Measurements from ENCODE around the gene LCLAT1. TPM values are rescaled to one million over a fixed set of nuclear protein-coding genes. Genes with fewer than 3 reads are reported as not detected.
"Not testable (repeated sequence)": the region's sequence is repeated elsewhere in the genome, so short reads cannot be mapped to it uniquely, and the experiment has no call there.

LCLAT1 gene
- total and polyA plus RNA-seq, 4 donors, result 2.3 to 22.3 (median 9.4) TPM

DNA sequence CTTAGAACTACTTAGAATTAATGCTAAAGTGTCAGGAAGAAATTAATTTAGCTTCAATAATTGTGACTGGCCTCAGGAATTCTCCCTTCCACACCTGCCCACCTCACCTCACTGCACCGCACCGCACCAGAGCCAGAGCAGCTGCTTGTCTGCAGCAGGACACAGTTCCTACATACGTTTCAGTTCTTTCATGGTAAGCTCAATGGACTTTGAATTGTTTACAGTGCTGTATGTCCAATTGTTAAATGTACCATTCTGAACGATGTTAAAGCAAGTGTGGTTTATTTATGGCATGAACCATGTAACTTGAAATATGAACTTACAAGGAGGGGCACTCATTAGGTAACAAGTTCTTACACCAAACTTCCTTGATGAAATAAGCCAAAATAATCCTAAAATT lies 196.0 kb downstream of the LCLAT1 start:
- intact Hi-C loops (cut with DNase I); ATAC-seq (ENCODE audit: low FRiP score): not testable (repeated sequence)
- 95% methylated on average over 3 of the region's 4 CpGs; no CpG with 5 or more reads in 1 of the 2 donors for WGBS, 2 donors

DNA sequence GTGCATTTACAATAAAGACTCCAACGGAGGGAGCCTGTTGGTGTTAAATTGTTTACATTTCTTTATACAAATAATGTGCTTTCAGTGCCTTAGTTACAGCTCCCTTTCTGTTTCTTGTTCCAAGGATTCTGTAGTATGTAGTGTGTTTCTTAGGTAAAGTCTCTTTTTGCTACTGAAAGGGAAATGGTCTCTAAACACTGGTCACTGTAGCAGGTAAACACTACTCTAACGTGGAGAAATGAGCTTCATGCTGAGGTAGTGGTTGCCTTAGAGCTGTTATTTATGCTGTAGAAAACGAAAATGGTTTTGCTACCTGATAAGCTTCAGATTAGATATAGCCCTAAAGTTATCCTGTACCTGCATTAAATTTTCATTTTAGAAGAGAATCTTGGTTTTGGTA lies 196.6 kb downstream of the LCLAT1 start:
- Histone ChIP-seq H3K27me3 (ENCODE audit: control insufficient read depth in 1 of 2, insufficient read depth in 2 of 2, low read length in 1 of 2) (no peaks in the 10 kb centered on the region), H3K36me3 (ENCODE audit: control insufficient read depth in 1 of 2, insufficient read depth in 2 of 2, low read length in 1 of 2) (peaks cover 0 to 1% of the 10 kb centered on the region in 2 donors), H3K4me3 (ENCODE audit: low read length in 2 of 2) (no peak overlapping the region), H3K9me3 (ENCODE audit: control insufficient read depth, low read length) (peaks cover 1% of the 10 kb centered on the region), H3K27ac (ENCODE audit: low read depth in 1 of 2, low read length in 2 of 2) (no peak overlapping the region), H3K4me1 (ENCODE audit: control insufficient read depth in 1 of 2, insufficient read depth in 2 of 2, low read length in 2 of 2) (no peaks in the 10 kb centered on the region)
- ATAC-seq (ENCODE audit: low FRiP score) (no peak), DNase-seq (no peak)
- intact Hi-C loops (cut with DNase I), result no loop called here
- WGBS, 2 donors, result 66 to 68% methylated on average over 3 of the region's 3 CpGs

More for the DNA sequence above, 196.0 kb downstream of the LCLAT1 start:
- H3K36me3 ChIP-seq (ENCODE audit: control insufficient read depth in 1 of 2, insufficient read depth in 2 of 2, low read length in 1 of 2); H3K27me3 ChIP-seq (ENCODE audit: control insufficient read depth in 1 of 2, insufficient read depth in 2 of 2, low read length in 1 of 2); H3K27ac ChIP-seq (ENCODE audit: low read depth in 1 of 2, low read length in 2 of 2); DNase-seq; H3K4me1 ChIP-seq (ENCODE audit: control insufficient read depth in 1 of 2, insufficient read depth in 2 of 2, low read length in 2 of 2); H3K9me3 ChIP-seq (ENCODE audit: control insufficient read depth, low read length); H3K4me3 ChIP-seq (ENCODE audit: low read length in 2 of 2): not testable (repeated sequence)

DNA sequence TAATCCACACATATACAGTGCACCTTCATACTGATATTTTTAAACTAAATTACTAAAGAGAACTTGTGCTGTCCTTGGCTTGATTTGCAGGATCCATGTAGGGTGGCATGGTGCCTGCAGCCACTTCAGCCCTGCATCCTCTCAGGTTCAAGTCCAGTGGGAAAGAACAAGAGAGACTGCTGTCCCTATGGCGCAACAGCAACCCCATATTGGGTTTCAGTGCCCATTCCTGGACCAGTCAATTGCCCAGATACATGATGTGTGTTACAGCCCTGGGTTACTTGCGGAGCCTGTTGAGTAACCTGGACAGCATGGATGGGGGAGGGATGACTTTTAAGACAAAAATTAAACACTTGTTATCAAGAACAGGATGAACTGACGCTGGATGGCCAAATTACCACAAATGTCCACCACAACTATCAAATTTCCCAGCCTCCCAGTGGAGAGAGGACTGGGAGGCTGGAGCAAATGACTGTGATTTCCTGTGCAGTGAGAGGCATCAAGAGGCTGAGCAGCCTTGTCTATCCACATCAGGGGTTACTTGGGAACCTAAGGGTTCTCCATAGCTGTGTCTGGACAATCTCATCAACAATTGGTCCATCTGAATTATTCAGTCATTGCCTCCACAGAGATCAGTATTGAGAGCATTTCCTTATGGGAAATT lies 198.2 kb downstream of the LCLAT1 start:
- intact Hi-C loops (cut with DNase I), result no loop called here
- DNase-seq, result no peak

DNA sequence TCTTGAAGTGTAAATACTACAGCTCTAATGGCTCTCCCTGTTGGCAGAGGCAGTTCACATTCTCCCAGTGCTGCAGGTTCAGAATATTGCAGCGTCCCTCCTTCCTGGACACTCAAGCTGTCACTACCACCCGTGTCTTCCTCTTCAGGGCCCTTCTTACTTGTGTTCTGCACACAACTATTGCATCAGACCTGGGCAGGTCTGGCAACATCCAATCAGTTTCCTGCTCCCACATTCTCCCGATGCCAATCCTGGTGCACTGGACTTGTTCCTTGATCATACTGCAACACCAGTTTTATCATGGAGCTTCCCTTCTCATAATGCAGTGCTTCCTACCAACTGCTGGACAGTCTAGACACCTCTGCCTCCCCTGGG lies 198.7 kb downstream of the LCLAT1 start:
- H3K9me3 ChIP-seq (ENCODE audit: control insufficient read depth, low read length), result peaks cover 1% of the 10 kb centered on the region
- no peak overlapping the region for H3K27ac ChIP-seq (ENCODE audit: low read depth in 1 of 2, low read length in 2 of 2)
- intact Hi-C loops (cut with DNase I), result no loop called here
- ATAC-seq (ENCODE audit: low FRiP score), result no peak
- no peaks in the 10 kb centered on the region for H3K36me3 ChIP-seq (ENCODE audit: control insufficient read depth in 1 of 2, insufficient read depth in 2 of 2, low read length in 1 of 2)
- H3K4me3 ChIP-seq (ENCODE audit: low read length in 2 of 2), result no peak overlapping the region
- H3K27me3 ChIP-seq (ENCODE audit: control insufficient read depth in 1 of 2, insufficient read depth in 2 of 2, low read length in 1 of 2), result no peaks in the 10 kb centered on the region
- no peaks in the 10 kb centered on the region for H3K4me1 ChIP-seq (ENCODE audit: control insufficient read depth in 1 of 2, insufficient read depth in 2 of 2, low read length in 2 of 2)
- DNase-seq, result no peak
- 90 to 95% methylated on average over 3 of the region's 3 CpGs for WGBS, 2 donors

More for the DNA sequence above, 198.2 kb downstream of the LCLAT1 start:
- Histone ChIP-seq H3K36me3 (ENCODE audit: control insufficient read depth in 1 of 2, insufficient read depth in 2 of 2, low read length in 1 of 2) (no peaks in the 10 kb centered on the region), H3K27ac (ENCODE audit: low read depth in 1 of 2, low read length in 2 of 2) (no peak overlapping the region), H3K27me3 (ENCODE audit: control insufficient read depth in 1 of 2, insufficient read depth in 2 of 2, low read length in 1 of 2) (no peaks in the 10 kb centered on the region), H3K4me1 (ENCODE audit: control insufficient read depth in 1 of 2, insufficient read depth in 2 of 2, low read length in 2 of 2) (no peaks in the 10 kb centered on the region), H3K4me3 (ENCODE audit: low read length in 2 of 2) (no peak overlapping the region), H3K9me3 (ENCODE audit: control insufficient read depth, low read length) (peaks cover 1% of the 10 kb centered on the region)
- no peak for ATAC-seq (ENCODE audit: low FRiP score)
- WGBS, 2 donors, result 99 to 100% methylated on average over 3 of the region's 3 CpGs

DNA sequence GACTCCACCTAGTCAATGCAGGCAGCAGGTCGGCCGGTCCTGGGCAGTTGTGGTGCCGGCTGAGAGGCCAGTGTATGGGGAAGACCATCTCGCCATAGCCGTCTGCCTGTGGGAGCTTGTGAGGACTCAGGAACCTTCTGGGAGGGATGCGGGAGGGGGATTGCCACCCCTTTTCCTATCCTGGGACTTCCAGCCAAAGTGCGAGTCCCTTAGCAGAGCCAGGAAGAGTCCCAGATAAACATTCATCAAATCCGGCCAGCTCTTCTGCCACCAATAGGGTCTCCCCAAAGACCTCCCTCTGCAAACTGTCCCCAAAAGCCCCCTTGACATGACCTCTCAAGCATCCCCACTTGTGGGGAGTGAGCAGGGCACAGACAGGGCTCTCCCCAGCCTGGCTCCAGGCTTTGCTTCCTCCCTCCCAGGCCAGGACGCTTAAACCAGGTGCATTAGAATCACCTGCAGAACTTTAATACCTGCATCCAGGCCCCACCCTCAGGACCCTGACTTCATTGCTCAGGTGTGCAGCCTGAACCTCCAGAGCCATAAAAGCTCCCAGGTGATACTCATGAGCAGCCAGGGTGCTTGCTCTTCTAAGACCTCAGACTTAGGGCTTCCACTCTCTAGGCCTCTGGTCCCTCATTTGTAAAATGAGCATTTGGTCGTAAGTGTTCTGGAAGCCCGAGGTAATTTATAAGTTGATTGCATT lies 200.9 kb downstream of the LCLAT1 start:
- H3K27ac ChIP-seq (ENCODE audit: low read depth in 1 of 2, low read length in 2 of 2), result no peak overlapping the region
- no peaks in the 10 kb centered on the region for H3K27me3 ChIP-seq (ENCODE audit: control insufficient read depth in 1 of 2, insufficient read depth in 2 of 2, low read length in 1 of 2)
- ATAC-seq (ENCODE audit: low FRiP score), result no peak
- no peaks in the 10 kb centered on the region for H3K4me1 ChIP-seq (ENCODE audit: control insufficient read depth in 1 of 2, insufficient read depth in 2 of 2, low read length in 2 of 2)
- no peak overlapping the region for H3K4me3 ChIP-seq (ENCODE audit: low read length in 2 of 2)
- H3K9me3 ChIP-seq (ENCODE audit: control insufficient read depth, low read length), result peaks cover 1% of the 10 kb centered on the region
- intact Hi-C loops (cut with DNase I), result no loop called here
- H3K36me3 ChIP-seq (ENCODE audit: control insufficient read depth in 1 of 2, insufficient read depth in 2 of 2, low read length in 1 of 2), result no peaks in the 10 kb centered on the region
- DNase-seq, result no peak
- 87 to 93% methylated on average over 11 of the region's 11 CpGs for WGBS, 2 donors

DNA sequence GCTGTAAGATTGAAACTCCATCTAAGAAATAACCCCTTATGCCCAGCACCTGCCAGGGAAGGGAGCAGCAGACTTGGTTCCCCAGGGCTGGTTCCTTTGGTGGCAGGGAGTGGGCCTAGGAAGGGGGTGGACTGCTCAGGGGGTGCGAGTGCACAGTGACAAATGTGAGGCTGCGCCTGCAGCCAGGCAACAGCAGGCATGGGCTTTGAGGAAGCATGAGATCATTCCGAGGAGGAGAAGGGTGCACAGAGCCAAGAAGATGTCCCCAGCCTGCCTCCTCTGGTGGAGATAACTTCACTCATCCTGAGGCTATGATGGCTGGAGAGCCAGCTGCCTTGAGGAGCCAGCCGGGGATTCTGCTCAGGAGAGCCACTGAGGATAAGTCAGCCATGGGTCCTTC lies 202.2 kb downstream of the LCLAT1 start:
- 23 to 64% methylated on average over 4 of the region's 4 CpGs for WGBS, 2 donors
- ATAC-seq (ENCODE audit: low FRiP score) (no peak), DNase-seq (no peak)
- no peaks in the 10 kb centered on the region for H3K36me3 ChIP-seq (ENCODE audit: control insufficient read depth in 1 of 2, insufficient read depth in 2 of 2, low read length in 1 of 2)
- no peaks in the 10 kb centered on the region for H3K4me1 ChIP-seq (ENCODE audit: control insufficient read depth in 1 of 2, insufficient read depth in 2 of 2, low read length in 2 of 2)
- H3K4me3 ChIP-seq (ENCODE audit: low read length in 2 of 2), result no peak overlapping the region
- H3K9me3 ChIP-seq (ENCODE audit: control insufficient read depth, low read length), result peaks cover 1% of the 10 kb centered on the region
- H3K27me3 ChIP-seq (ENCODE audit: control insufficient read depth in 1 of 2, insufficient read depth in 2 of 2, low read length in 1 of 2), result no peaks in the 10 kb centered on the region
- no peak overlapping the region for H3K27ac ChIP-seq (ENCODE audit: low read depth in 1 of 2, low read length in 2 of 2)
- intact Hi-C loops (cut with DNase I), result no loop called here

DNA sequence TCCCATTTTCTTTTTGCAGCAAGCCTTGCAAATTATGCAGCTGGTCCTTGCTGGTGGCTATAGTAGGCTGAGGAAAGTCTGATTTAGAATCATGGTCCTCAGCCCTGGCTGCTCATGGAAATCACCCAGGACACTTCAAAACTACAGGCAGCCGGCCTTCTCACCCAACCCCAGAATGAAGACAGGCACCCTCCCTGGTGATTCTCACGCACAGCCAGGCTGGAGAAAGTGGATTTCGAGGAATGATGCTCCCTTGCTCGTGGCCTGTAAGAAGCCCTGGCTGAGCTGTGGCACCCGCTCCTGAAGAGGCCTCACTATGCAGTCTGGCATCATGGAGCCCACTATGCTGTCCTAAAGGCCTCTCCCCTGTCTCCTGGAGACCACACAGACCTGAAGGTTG lies 202.8 kb downstream of the LCLAT1 start:
- no peak overlapping the region for H3K4me3 ChIP-seq (ENCODE audit: low read length in 2 of 2)
- H3K4me1 ChIP-seq (ENCODE audit: control insufficient read depth in 1 of 2, insufficient read depth in 2 of 2, low read length in 2 of 2), result no peaks in the 10 kb centered on the region
- intact Hi-C loops (cut with DNase I), result no loop called here
- H3K27me3 ChIP-seq (ENCODE audit: control insufficient read depth in 1 of 2, insufficient read depth in 2 of 2, low read length in 1 of 2), result no peaks in the 10 kb centered on the region
- H3K9me3 ChIP-seq (ENCODE audit: control insufficient read depth, low read length), result peaks cover 1% of the 10 kb centered on the region
- H3K27ac ChIP-seq (ENCODE audit: low read depth in 1 of 2, low read length in 2 of 2), result no peak overlapping the region
- DNase-seq (no peak), ATAC-seq (ENCODE audit: low FRiP score) (no peak)
- no peaks in the 10 kb centered on the region for H3K36me3 ChIP-seq (ENCODE audit: control insufficient read depth in 1 of 2, insufficient read depth in 2 of 2, low read length in 1 of 2)
- WGBS, 2 donors, result 76 to 87% methylated on average over 5 of the region's 5 CpGs

DNA sequence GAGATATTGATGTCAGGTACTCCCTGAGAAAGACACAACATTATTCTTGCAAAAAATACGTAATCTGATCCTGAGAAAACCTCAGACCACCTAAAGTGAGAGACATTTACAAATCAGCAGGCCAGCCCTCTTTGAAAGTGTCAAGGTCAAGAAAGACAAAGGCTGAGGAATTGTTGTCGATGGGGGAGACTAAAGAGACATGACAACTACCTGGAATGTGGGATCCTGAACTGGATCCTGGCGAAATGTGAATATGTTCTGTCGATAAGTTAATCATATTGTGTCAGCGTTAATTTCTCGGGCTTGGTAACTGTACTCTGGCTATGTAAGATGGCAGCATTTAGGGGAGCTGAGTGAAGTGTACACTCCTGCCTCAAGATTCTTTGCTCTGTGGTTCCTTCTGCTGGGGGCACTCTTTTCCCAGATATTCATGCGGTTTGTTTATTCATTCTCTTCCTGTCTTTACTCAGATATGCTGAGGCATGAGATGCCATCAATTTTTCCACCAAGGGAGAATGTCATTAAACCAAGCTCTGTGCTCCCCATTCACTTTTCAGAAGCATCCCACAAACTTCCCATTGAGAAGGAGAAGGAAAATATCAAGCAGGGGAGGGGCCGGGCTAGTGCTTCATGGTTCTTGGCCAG lies 205.3 kb downstream of the LCLAT1 start:
- Histone ChIP-seq H3K4me3 (ENCODE audit: low read length in 2 of 2) (no peak overlapping the region), H3K9me3 (ENCODE audit: control insufficient read depth, low read length) (no peaks in the 10 kb centered on the region), H3K27ac (ENCODE audit: low read depth in 1 of 2, low read length in 2 of 2) (no peak overlapping the region), H3K27me3 (ENCODE audit: control insufficient read depth in 1 of 2, insufficient read depth in 2 of 2, low read length in 1 of 2) (no peaks in the 10 kb centered on the region), H3K4me1 (ENCODE audit: control insufficient read depth in 1 of 2, insufficient read depth in 2 of 2, low read length in 2 of 2) (no peaks in the 10 kb centered on the region), H3K36me3 (ENCODE audit: control insufficient read depth in 1 of 2, insufficient read depth in 2 of 2, low read length in 1 of 2) (no peaks in the 10 kb centered on the region)
- ATAC-seq (ENCODE audit: low FRiP score) (no peak), DNase-seq (no peak)
- 84 to 87% methylated on average over 8 of the region's 8 CpGs for WGBS, 2 donors
- intact Hi-C loops (cut with DNase I), result no loop called here

DNA sequence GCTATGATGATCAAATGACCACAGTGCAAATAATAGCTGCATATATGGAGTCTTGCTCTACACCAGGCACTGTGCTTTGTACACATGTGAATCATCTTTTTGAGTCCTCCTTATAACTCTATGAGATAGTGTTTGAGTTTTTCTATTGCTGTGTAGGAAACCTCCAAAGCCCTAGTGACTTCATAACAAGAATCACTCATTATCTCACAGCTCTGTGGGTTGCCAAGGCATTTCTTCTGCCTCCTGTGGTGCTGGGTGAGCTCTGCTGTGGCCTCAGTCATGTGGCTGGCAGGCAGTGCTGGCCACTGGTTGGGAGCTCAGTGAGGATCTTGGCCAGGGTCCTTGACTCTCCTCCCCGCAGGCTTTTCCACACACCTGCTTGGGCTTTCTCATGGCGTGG lies 206.8 kb downstream of the LCLAT1 start:
- Histone ChIP-seq H3K4me1 (ENCODE audit: control insufficient read depth in 1 of 2, insufficient read depth in 2 of 2, low read length in 2 of 2) (no peaks in the 10 kb centered on the region), H3K9me3 (ENCODE audit: control insufficient read depth, low read length) (no peaks in the 10 kb centered on the region), H3K36me3 (ENCODE audit: control insufficient read depth in 1 of 2, insufficient read depth in 2 of 2, low read length in 1 of 2) (no peaks in the 10 kb centered on the region), H3K27me3 (ENCODE audit: control insufficient read depth in 1 of 2, insufficient read depth in 2 of 2, low read length in 1 of 2) (no peaks in the 10 kb centered on the region), H3K27ac (ENCODE audit: low read depth in 1 of 2, low read length in 2 of 2) (no peak overlapping the region), H3K4me3 (ENCODE audit: low read length in 2 of 2) (no peak overlapping the region)
- DNase-seq, result no peak
- intact Hi-C loops (cut with DNase I), result no loop called here
- ATAC-seq (ENCODE audit: low FRiP score), result no peak
- WGBS, 2 donors, result 58% methylated on average over 2 of the region's 2 CpGs

Data from aorta (tissue), 5 donors.